Measurements from ENCODE around the gene CEACAM3.

Gene CEACAM3

DNA sequence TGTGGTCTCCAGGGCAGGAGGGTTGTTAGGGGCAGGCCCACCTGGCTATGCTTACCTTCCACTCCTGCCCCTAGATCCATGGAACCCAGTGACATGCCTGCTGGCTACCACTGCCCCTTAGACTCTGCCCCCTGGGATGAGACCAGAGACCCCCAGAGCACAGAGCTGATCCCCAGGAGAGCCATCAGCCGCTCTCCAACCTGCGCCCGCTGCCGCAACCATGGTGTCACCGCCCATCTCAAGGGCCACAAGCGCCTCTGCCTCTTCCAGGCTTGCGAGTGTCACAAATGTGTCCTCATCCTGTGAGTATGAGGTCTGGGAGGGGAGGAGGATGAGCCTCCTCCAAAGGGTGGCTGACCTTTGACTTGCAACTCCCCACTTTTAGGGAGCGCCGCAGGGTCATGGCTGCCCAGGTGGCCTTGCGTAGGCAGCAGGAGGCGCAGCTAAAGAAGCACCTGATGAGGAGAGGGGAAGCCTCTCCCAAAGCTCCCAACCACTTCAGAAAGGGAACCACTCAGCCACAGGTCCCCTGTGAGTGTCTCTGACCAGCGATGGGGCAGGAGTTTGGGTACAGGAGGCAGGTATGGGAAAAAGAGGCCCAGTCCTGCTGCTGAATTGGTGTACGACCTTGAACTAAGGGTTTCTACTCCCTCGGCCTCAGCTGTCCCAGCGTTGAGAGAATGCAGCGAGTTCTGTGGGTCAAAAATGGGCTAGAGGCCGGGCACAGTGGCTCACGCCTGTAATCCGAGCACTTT is 51.1 kb downstream of the CEACAM3 start:
- no peak for ATAC-seq

DNA sequence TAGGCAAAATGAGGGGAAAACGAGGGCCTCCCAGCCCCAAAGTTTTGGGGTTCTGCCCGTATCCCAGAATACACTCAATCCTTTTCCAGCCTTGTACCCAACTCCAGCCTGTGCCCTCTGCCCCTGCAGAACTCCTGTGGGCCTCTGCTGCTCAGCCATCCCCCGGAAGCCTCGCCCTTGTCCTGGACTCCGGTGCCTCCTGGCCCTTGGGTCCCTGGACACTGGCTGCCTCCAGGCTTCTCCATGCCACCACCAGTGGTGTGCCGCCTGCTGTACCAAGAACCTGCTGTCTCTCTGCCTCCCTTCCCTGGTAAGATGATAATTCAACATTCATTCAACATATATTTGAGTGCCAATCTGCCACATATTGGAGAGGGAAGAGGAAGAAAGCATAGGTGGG is 52.3 kb downstream of the CEACAM3 start:
- ATAC-seq, result no peak

DNA sequence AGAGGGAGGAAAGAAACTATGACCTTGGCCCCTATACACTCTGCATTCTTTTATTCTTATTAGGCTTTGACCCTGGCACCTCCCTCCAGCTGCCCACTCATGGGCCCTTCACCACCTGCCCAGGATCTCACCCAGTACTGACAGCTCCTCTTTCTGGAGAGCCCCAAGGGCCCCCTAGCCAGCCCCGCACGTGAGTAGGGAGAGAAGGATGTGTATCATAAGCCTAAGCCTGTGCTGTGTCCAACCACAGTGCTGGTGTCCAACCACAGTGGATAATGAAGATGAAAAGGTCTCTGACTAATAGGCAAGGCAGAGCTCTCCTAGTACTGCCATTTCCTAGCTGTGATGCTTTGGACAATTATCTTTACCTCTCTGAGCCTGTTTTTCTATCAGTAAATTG is 52.7 kb downstream of the CEACAM3 start:
- no peak for ATAC-seq

DNA sequence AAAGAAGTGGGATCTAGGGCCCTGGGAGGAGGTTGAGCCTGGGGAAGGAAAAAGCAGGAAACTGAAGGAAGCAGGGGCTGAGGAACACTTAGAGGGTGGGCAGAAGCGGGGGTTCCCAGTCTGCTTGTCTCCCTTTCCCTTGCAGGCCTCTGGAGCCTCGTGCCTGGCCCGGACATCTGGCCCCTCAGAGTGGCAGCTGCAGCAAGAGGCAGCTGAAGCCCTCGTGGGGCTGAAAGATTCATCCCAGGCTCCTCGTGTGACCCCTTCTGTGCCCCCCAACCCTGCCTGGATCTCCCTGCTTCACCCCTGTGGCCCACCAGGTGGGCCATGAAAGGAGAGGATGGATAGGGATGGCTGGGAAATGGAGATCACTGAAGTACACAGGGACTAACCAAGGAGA is 54.0 kb downstream of the CEACAM3 start:
- ATAC-seq, result no peak

DNA sequence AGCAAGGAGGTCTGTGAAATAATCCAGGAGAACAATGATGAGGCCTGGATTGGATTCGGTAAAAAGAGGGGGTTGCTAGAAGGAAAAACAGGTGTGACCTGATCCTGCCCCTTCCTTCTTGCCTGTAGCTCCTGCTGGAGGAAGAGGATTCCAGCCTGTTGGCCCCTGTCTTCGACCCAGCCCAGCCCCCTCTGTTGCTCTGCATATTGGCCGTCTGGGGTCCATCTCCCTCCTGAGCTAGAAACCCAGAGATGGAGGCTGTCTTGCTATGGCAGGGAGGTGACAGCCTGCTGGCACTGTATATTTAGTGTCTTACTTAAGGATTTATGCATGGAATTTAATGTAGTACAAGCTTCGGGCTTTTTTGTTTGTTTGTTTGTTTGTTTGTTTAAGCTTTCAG is 55.1 kb downstream of the CEACAM3 start:
- no peak for ATAC-seq

DNA sequence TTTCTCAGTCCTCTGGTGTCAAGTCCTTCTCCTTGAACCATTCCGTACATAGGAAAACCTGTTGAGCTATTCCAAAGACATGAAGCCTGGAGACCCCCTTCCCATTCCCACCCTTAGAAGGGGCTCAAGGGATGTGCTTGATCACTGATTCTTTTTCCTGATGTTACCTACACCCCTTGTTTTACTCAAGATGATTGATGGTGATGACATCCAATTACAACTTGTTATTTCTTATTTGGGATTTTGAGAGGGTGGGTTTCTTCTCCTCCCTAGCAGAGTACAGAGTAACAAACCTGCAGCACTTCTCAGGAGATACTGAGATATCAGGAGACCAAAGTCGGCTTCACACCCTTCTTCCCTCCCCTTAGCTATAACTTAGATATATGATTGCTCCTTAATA is 57.0 kb downstream of the CEACAM3 start:
- no peak for ATAC-seq

DNA sequence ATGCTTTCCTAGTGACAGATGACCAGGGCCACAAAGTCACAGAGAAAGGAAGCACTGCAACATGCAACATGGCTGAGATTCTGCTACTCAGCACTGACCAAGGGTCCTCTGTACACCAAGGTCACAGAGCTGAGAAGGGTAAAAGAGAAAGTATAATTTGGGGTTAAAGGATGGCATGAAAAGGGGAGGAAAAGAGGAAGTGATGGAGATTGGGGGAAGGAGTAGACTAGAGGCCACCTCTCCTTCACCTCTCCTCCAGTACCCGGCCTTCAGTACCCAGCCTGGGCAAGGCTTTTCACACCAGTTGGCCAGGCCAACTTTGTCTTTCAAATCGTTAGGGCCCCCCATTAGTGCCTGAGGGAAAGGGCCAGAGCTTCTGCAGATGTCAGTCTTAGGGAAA is 57.4 kb downstream of the CEACAM3 start:
- ATAC-seq, result no peak

DNA sequence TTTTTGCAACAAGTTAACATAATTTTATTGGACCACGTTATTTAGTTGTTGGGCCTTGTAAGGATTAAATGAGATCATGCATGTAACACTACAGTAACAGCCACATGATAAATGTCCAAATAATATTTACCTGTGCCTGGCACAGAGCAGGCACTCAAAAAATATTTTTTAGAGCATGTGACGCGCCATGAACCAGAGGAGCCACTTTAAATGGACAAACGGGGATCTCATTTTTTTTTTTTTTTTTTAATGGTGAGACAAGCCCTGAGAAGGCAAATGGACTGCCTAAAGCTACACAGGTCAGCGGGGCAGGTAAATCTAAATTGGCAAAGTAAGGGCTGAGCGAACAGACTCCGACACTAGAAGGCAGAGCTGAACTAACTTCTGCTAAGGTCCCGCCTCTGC is 62.8 kb downstream of the CEACAM3 start:
- no peak for ATAC-seq

DNA sequence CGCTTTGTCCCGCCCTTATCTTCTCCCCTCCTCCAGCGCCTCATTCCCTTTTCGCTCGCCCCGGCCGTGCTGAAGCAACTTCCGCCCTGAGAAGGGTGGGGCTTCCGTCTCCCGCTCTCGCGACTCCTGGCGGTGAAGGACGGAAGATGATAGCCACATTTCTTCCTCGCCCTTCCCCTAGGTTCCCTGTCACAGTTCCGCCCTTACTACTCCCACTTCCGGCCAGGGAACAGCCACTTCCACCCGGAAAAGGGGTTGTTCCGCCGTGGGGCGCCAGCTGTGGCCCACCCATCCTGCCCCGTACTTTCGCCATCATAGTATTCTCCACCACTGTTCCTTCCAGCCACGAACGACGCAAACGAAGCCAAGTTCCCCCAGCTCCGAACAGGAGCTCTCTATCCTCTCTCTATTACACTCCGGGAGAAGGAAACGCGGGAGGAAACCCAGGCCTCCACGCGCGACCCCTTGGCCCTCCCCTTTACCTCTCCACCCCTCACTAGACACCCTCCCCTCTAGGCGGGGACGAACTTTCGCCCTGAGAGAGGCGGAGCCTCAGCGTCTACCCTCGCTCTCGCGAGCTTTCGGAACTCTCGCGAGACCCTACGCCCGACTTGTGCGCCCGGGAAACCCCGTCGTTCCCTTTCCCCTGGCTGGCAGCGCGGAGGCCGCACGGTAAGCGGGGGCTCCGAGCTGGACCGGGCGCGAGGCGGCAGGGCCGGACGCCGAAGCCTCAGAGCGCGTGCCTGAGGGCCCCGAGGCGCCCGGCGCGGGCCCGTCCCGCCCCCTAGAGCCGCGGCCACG is 63.4 kb downstream of the CEACAM3 start, which contains the start of gene RPS19:
Gene RPS19, plus strand, starts transcription at position 638 of the 801 bp plus-strand sequence. CDS start 520 bp downstream, outside the sequence.
- ATAC-seq, result peak; percentile 77 to 84

DNA sequence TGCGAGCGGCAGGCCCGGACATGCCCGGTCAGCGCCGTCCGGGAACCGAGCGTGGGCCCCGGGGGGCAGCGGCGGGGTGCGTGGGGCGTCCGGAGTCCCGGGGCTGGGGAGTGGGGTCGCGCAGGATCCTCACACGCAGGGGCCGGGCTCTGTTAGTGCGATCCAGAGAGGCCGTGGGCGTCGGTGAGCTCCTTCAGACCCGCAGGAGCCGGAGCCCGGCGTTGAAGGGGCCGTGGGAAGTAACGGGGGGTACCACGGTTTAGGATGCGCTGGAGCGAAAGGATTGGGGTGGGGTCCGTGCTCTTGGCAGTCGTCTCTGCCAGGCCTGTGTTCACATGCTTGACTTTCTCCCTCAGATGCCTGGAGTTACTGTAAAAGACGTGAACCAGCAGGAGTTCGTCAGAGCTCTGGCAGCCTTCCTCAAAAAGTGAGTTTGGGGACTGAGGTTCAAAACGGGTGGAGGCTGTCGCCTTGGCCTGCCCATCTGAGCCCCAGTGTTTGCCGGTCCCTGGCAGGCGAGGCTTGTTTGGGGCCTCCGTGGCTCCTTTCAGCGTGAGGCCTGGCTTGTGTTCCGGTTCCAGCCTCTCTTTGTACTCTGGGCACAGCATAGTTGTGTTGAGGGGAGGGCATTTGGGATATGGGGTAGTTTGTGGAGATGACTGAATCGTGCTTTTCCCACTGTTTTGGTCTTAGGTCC is 64.2 kb downstream of the CEACAM3 start:
- no peak for ATAC-seq

Data from activated CD4-positive, CD25-positive, alpha-beta regulatory T cell treated with anti-CD3 and anti-CD28 coated beads, Interleukin-2, amount 50 U/mL, for 24 hours (primary cell).